Measurements from ENCODE around the gene GNRH2.

Gene GNRH2

GRCh38 chr20:3043322-3043721 lies at the start of gene GNRH2:
Gene GNRH2, plus strand, starts transcription at chr20:3043622. Its CDS starts 793 bp downstream, at chr20:3044415.
- Histone ChIP-seq H3K27ac (peak within 1 kb of the TSS; percentile 65 to 94), H3K4me3 (peak within 1 kb of the TSS; percentile 9)
- no peak for DNase-seq (ENCODE audit: low spot score)
- TF ChIP-seq CTCF (IDR thresholded peaks at IDR 0.05), result no peak

- Histone ChIP-seq H3K27ac (no peak overlapping the region), H3K4me3 (no peak overlapping the region)
- DNase-seq (ENCODE audit: low spot score), result no peak
- TF ChIP-seq CTCF (IDR thresholded peaks at IDR 0.05), result no peak
Observed at GRCh38 chr20:2995796-2996195, 47.6 kb upstream of the GNRH2 start.

- Histone ChIP-seq H3K4me3 (no peak overlapping the region), H3K27ac (no peak overlapping the region)
- no peak for TF ChIP-seq CTCF (IDR thresholded peaks at IDR 0.05)
- DNase-seq (ENCODE audit: low spot score), result no peak
Observed at GRCh38 chr20:2998728-2999127, 44.7 kb upstream of the GNRH2 start.

GRCh38 chr20:3000852-3001523 lies 42.4 kb upstream of the GNRH2 start:
- Histone ChIP-seq H3K27ac (no peak overlapping the region), H3K4me3 (no peak overlapping the region)
- DNase-seq (ENCODE audit: low spot score), result no peak
- TF ChIP-seq CTCF (IDR thresholded peaks at IDR 0.05), result no peak

- Histone ChIP-seq H3K27ac (no peak overlapping the region), H3K4me3 (no peak overlapping the region)
- TF ChIP-seq CTCF (IDR thresholded peaks at IDR 0.05), result no peak
- no peak for DNase-seq (ENCODE audit: low spot score)
Observed at GRCh38 chr20:3003416-3003815, 40.0 kb upstream of the GNRH2 start.

- H3K27ac ChIP-seq, result no peak overlapping the region
- TF ChIP-seq CTCF (IDR thresholded peaks at IDR 0.05), result no peak
- DNase-seq (ENCODE audit: low spot score), result no peak
- no peak overlapping the region for H3K4me3 ChIP-seq
Observed at GRCh38 chr20:3010985-3011723, 32.3 kb upstream of the GNRH2 start.

GRCh38 chr20:3011752-3012151 lies 31.7 kb upstream of the GNRH2 start:
- no peak overlapping the region for H3K27ac ChIP-seq
- TF ChIP-seq CTCF (IDR thresholded peaks at IDR 0.05), result no peak
- no peak for DNase-seq (ENCODE audit: low spot score)

More at GRCh38 chr20:3011752-3012151, 31.7 kb upstream of the GNRH2 start:
- H3K4me3 ChIP-seq, result no peak overlapping the region

Data from coronary artery (tissue), 2 donors.